ENCODE measurements around the gene ADISSP. TPM values are rescaled to one million over a fixed set of nuclear protein-coding genes. Genes with fewer than 3 reads are reported as not detected.

ADISSP gene
- total RNA-seq, 4 donors from 2014 or later = 36.1 to 74.7 (median 59.3) TPM

DNA sequence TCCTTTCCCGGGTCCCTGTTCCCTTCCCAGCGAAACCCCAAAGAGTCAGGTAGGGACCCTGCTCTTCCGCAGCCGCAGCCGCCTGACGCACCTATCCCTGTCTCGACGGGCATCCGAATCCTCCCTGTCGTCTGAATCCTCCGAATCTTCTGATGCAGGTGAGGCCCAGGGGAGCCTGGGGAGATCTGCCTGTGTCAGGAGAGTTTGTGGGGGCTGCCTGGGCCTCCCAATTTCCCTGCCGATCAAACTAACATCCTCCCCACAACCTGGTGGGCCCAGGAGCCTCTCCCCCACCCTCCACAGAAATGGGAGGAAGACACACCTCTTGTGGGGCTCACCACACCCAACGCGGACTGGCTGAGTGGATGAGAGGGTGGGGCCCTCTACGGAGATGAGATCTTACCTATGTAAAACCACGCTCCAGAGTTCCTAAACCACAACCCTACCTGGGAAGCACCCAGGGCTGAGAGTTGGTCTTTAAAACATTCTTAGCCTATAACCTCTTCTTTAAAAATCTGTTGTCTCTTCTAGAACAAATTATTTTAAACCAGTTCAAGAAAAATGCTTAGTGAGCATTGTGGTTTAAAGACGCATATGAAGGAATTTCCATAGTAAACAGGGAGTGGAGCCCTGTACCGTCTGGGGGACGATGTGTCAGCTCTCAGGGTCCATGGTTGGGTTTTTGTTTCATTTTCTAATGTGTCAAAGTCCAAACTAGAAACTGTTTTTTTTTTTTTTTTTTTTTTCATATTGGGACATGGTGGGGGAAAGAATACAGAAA, 30.2 kb upstream of the ADISSP start:
- peak overlapping the region in 3 of 4 donors; percentile 96 to 99 (median 97) for H3K27ac ChIP-seq
- H3K27me3 ChIP-seq = no peaks in the 10 kb centered on the region
- H3K36me3 ChIP-seq = peaks cover 0 to 51% of the 10 kb centered on the region in 2 donors
- TF ChIP-seq EP300 (IDR thresholded peaks at IDR 0.05) (no peak), POLR2AphosphoS5 (IDR thresholded peaks at IDR 0.05) (no peak), POLR2A (IDR thresholded peaks at IDR 0.05) (no peak)
- TF ChIP-seq, protein P1, sequence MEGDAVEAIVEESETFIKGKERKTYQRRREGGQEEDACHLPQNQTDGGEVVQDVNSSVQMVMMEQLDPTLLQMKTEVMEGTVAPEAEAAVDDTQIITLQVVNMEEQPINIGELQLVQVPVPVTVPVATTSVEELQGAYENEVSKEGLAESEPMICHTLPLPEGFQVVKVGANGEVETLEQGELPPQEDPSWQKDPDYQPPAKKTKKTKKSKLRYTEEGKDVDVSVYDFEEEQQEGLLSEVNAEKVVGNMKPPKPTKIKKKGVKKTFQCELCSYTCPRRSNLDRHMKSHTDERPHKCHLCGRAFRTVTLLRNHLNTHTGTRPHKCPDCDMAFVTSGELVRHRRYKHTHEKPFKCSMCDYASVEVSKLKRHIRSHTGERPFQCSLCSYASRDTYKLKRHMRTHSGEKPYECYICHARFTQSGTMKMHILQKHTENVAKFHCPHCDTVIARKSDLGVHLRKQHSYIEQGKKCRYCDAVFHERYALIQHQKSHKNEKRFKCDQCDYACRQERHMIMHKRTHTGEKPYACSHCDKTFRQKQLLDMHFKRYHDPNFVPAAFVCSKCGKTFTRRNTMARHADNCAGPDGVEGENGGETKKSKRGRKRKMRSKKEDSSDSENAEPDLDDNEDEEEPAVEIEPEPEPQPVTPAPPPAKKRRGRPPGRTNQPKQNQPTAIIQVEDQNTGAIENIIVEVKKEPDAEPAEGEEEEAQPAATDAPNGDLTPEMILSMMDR (IDR thresholded peaks at IDR 0.05) = no peak
- peak overlapping the region; percentile 80 to 93 for H3K4me3 ChIP-seq
- peaks cover 0 to 74% (median 30%) of the 10 kb centered on the region in 3 donors for H3K4me1 ChIP-seq
- 40 to 60% methylated on average over 7 to 16 of the region's 19 CpGs for WGBS, 2 donors (ENCODE audit: low coverage in 1 of 2)
- ATAC-seq = no peak
- no peaks in the 10 kb centered on the region for H3K9me3 ChIP-seq

DNA sequence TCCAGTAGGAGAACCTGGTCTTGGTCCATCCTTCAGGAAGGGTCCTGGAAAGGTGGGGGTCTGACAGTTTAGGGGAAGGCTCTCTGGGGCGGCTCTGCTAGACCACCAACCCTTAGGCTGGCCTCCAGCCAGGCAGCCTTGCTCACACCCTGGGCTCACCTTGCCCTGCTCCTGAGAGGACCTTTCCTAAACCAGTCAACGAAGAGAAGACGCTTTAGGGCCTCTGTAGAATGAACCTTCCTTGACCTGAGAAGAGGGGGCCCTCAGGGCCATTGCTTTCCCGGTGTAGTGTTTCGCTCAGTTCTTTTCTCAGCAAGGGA, 29.6 kb upstream of the ADISSP start:
- Histone ChIP-seq H3K27ac (peak overlapping the region in 3 of 4 donors; percentile 96 to 99 (median 97)), H3K4me1 (peaks cover 0 to 68% (median 30%) of the 10 kb centered on the region in 3 donors), H3K27me3 (no peaks in the 10 kb centered on the region), H3K9me3 (no peaks in the 10 kb centered on the region), H3K4me3 (peak overlapping the region; percentile 80 to 93), H3K36me3 (peaks cover 0 to 45% of the 10 kb centered on the region in 2 donors)
- no peak for ATAC-seq
- TF ChIP-seq POLR2AphosphoS5 (IDR thresholded peaks at IDR 0.05) (no peak), POLR2A (IDR thresholded peaks at IDR 0.05) (no peak), EP300 (IDR thresholded peaks at IDR 0.05) (no peak)
- TF ChIP-seq, protein P1 (IDR thresholded peaks at IDR 0.05) = no peak
- WGBS, 2 donors (ENCODE audit: low coverage in 1 of 2) = 59% methylated on average over 2 of the region's 5 CpGs; no CpG with 5 or more reads in 1 of the 2 donors

DNA sequence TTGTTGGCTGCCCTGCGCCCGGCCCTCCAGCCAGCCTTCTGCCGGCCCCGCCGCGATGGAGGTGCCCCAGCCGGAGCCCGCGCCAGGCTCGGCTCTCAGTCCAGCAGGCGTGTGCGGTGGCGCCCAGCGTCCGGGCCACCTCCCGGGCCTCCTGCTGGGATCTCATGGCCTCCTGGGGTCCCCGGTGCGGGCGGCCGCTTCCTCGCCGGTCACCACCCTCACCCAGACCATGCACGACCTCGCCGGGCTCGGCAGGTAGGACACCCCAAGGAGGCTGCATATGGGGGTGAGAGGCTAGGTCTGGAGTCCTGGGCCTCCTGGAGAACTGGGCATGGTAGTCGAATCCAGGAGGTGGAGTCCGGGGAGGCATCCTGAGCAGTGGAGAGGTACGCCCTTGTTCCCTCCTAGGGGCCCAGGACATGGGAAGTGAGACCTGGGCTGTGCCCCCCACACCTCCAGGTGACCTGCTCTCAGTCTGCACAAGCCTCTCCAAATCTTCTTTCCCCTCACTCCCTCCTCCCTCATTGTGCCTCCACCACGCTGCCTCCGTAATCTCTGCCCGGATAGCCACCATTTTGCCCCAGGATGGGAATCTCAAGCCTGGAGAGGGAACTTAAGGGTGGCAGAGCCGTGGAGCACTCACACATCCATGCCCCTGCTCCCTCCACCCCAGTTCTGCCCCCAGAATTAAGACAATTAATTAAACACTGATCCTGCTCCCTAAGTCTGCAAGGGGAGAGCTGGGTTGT, 29.1 kb upstream of the ADISSP start:
- peak overlapping the region; percentile 92 to 99 (median 96) for H3K27ac ChIP-seq
- TF ChIP-seq, protein P1 (IDR thresholded peaks at IDR 0.05) = no peak
- TF ChIP-seq POLR2AphosphoS5 (IDR thresholded peaks at IDR 0.05) (no peak), EP300 (IDR thresholded peaks at IDR 0.05) (no peak), POLR2A (IDR thresholded peaks at IDR 0.05) (no peak)
- no peaks in the 10 kb centered on the region for H3K9me3 ChIP-seq
- peak overlapping the region; percentile 80 to 93 for H3K4me3 ChIP-seq
- peaks cover 0 to 40% of the 10 kb centered on the region in 2 donors for H3K36me3 ChIP-seq
- ATAC-seq = no peak
- no peaks in the 10 kb centered on the region for H3K27me3 ChIP-seq
- WGBS, 2 donors (ENCODE audit: low coverage in 1 of 2) = 19% methylated on average over 4 of the region's 33 CpGs; no CpG with 5 or more reads in 1 of the 2 donors
- H3K4me1 ChIP-seq = peaks cover 0 to 63% (median 30%) of the 10 kb centered on the region in 3 donors

DNA sequence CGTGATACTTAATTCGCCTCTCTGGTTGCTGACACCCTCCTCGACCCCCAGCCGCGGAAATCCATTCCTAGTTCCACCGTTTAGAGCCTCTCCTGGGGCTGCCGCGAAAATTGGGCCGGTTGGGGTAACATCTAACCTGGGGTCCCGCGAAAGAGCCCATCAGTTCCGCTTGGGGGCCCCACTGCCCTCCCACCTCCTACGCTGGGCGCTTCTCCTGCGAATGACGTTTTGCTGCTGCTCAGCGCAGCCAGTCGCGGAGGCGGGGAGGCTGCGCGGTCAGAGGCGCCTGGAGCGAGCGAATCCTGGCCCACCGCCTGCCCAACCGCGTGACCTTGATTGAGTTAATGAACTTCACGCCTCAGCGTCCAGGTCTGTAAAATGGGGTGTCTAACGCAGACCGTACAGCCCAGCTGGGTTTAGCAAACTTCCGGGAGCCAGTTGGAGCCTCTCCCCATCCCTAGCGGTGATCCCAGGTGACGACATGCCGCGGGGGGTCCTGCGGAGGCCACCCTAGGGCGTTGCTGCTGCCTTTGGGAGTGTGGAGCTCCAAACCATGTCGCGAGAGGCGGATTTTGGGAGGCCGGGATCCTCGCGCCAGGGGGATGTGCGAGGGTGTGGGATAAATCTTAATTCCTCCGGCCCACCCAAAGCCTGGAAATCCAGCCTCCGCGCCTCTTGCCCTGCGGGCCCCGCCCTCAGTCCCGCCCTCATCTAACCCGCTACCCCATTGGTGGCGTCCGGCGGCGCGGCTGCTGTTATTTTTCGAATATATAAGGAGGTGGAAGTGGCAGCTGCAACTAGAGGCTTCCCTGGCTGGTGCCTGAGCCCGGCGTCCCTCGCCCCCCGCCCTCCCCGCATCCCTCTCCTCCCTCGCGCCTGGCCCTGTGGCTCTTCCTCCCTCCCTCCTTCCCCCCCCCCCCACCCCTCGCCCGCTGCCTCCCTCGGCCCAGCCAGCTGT, 28.2 kb upstream of the ADISSP start, which contains the start of gene CDC25B:
CDC25B (plus strand) TSS at position 800 of the 958 bp plus-strand sequence. CDS start 222 bp downstream, outside the sequence.
- H3K27me3 ChIP-seq = no peaks in the 10 kb centered on the region
- TF ChIP-seq, protein P1 (IDR thresholded peaks at IDR 0.05) = peak in 3 of 4 experiments; percentile 48 to 79 (median 75)
- no peak for TF ChIP-seq EP300 (IDR thresholded peaks at IDR 0.05)
- peak; percentile 72 for TF ChIP-seq POLR2AphosphoS5 (IDR thresholded peaks at IDR 0.05)
- peak; percentile 54 to 55 for TF ChIP-seq POLR2A (IDR thresholded peaks at IDR 0.05)
- 1% methylated on average over 13 of the region's 69 CpGs; no CpG with 5 or more reads in 1 of the 2 donors for WGBS, 2 donors (ENCODE audit: low coverage in 1 of 2)
- peaks cover 0 to 31% of the 10 kb centered on the region in 2 donors for H3K36me3 ChIP-seq
- H3K9me3 ChIP-seq = no peaks in the 10 kb centered on the region
- H3K27ac ChIP-seq = peak within 1 kb of the TSS; percentile 92 to 99 (median 96)
- peak within 1 kb of the TSS; percentile 80 to 93 for H3K4me3 ChIP-seq
- peak; percentile 96 for ATAC-seq
- H3K4me1 ChIP-seq = peaks cover 0 to 61% (median 30%) of the 10 kb centered on the region in 3 donors

All from gastroesophageal sphincter (tissue), 4 donors.